H9 (cell line): ENCODE data around the gene GRIN2A. TPM values are rescaled to one million over a fixed set of nuclear protein-coding genes. Genes with fewer than 3 reads are reported as not detected.

ENCODE experiments used
- DNase-seq: peaks from one replicate; pipeline ENCODE4 v3.0.0-alpha.2; 2017
- H2AFZ ChIP-seq: one replicate; pipeline ENCODE4 v1.6.1; 2013; ENCODE audit warnings: mild to moderate bottlenecking, low read length, control low read depth, moderate library complexity
- H2AK5ac ChIP-seq: 2 replicates; pipeline ENCODE4 v1.6.1; 2013; ENCODE audit warnings: low read length, control low read depth, mixed read lengths; ENCODE audit not compliant: insufficient read length
- H2BK120ac ChIP-seq: one replicate; pipeline ENCODE4 v1.6.1; 2013; ENCODE audit warnings: low read depth, mild to moderate bottlenecking, low read length, control low read depth, inconsistent platforms; ENCODE audit not compliant: poor library complexity, severe bottlenecking
- H2BK12ac ChIP-seq: 2 replicates; pipeline ENCODE4 v1.6.1; 2013; ENCODE audit warnings: low read length, control low read depth, mixed read lengths, low read depth; ENCODE audit not compliant: insufficient read length
- H2BK15ac ChIP-seq: 2 replicates; pipeline ENCODE4 v1.6.1; 2013; ENCODE audit warnings: low read depth, low read length, control low read depth
- H2BK20ac ChIP-seq: one replicate; pipeline ENCODE4 v1.6.1; 2013; ENCODE audit warnings: low read depth, mild to moderate bottlenecking, low read length, control low read depth, inconsistent platforms; ENCODE audit not compliant: poor library complexity, severe bottlenecking
- H2BK5ac ChIP-seq: 2 replicates; pipeline ENCODE4 v1.6.1; 2013; ENCODE audit warnings: low read length, control low read depth, mixed read lengths; ENCODE audit not compliant: insufficient read length
- H3K14ac ChIP-seq: 2 replicates; pipeline ENCODE4 v1.6.1; 2013; ENCODE audit warnings: low read length, control low read depth; ENCODE audit not compliant: insufficient read depth
- H3K18ac ChIP-seq: 2 replicates; pipeline ENCODE4 v1.6.1; 2013; ENCODE audit warnings: low read depth, mild to moderate bottlenecking, mixed read lengths, low read length, control low read depth; ENCODE audit not compliant: insufficient read length
- H3K23ac ChIP-seq: 2 replicates; pipeline ENCODE4 v1.6.1; 2013; ENCODE audit warnings: low read length, control low read depth, mixed read lengths, low read depth; ENCODE audit not compliant: insufficient read length
- H3K23me2 ChIP-seq: 2 replicates; pipeline ENCODE4 v1.6.1; 2013; ENCODE audit warnings: low read depth, mild to moderate bottlenecking, mixed read lengths, low read length, control low read depth; ENCODE audit not compliant: insufficient read length, poor library complexity, severe bottlenecking
- H3K27ac ChIP-seq: 2 replicates; pipeline ENCODE4 v1.5.1; 2013; ENCODE audit warnings: low read length, control low read depth, mixed read lengths, low read depth; ENCODE audit not compliant: insufficient read length
- H3K27me3 ChIP-seq: 2 replicates; pipeline ENCODE4 v1.6.1; 2013; ENCODE audit warnings: low read length, control low read depth, inconsistent platforms; ENCODE audit not compliant: insufficient read depth
- H3K4ac ChIP-seq: 2 replicates; pipeline ENCODE4 v1.6.1; 2013; ENCODE audit warnings: low read depth, mild to moderate bottlenecking, control low read depth, inconsistent platforms, low read length, moderate library complexity
- H3K4me1 ChIP-seq: 2 replicates; pipeline ENCODE4 v1.6.1; 2013; ENCODE audit warnings: low read length, control low read depth, inconsistent platforms; ENCODE audit not compliant: insufficient read depth
- H3K4me2 ChIP-seq: 2 replicates; pipeline ENCODE4 v1.6.1; 2013; ENCODE audit warnings: low read length, control low read depth, mixed read lengths; ENCODE audit not compliant: insufficient read length, insufficient read depth
- H3K56ac ChIP-seq: 2 replicates; pipeline ENCODE4 v1.6.1; 2013; ENCODE audit warnings: low read depth, mild to moderate bottlenecking, mixed read lengths, low read length, control low read depth; ENCODE audit not compliant: insufficient read length
- H3K79me1 ChIP-seq: 2 replicates; pipeline ENCODE4 v1.6.1; 2013; ENCODE audit warnings: low read depth, mild to moderate bottlenecking, moderate library complexity, low read length, control low read depth, inconsistent platforms; ENCODE audit not compliant: insufficient read depth, poor library complexity, severe bottlenecking
- H3K79me2 ChIP-seq: 2 replicates; pipeline ENCODE4 v1.6.1; 2013; ENCODE audit warnings: low read length, control low read depth, inconsistent platforms; ENCODE audit not compliant: insufficient read depth
- H3K9ac ChIP-seq: 2 replicates; pipeline ENCODE4 v1.6.1; 2013; ENCODE audit warnings: low read length, control low read depth, mixed read lengths; ENCODE audit not compliant: insufficient read length; ENCODE audit errors: extremely low read depth
- H3K9me3 ChIP-seq: one replicate; pipeline ENCODE4 v1.6.1; 2013; ENCODE audit warnings: low read depth, low read length, inconsistent platforms; ENCODE audit not compliant: control insufficient read depth
- H3T11ph ChIP-seq: one replicate; pipeline ENCODE4 v1.6.1; 2013; ENCODE audit warnings: mild to moderate bottlenecking, low read length, control low read depth, inconsistent platforms
- H4K20me1 ChIP-seq: one replicate; pipeline ENCODE4 v1.6.1; 2013; ENCODE audit not compliant: control insufficient read depth, insufficient read length, insufficient read depth
- H4K5ac ChIP-seq: 2 replicates; pipeline ENCODE4 v1.6.1; 2013; ENCODE audit warnings: low read depth, mild to moderate bottlenecking, mixed read lengths, low read length, control low read depth; ENCODE audit not compliant: insufficient read length
- H4K8ac ChIP-seq: replicated peaks from 2 replicates; pipeline ENCODE4 v1.6.1; 2013; ENCODE audit warnings: low read length, control low read depth, mixed read lengths, low read depth; ENCODE audit not compliant: insufficient read length
- H4K91ac ChIP-seq: 2 replicates; pipeline ENCODE4 v1.6.1; 2013; ENCODE audit warnings: low read depth, mild to moderate bottlenecking, moderate library complexity, mixed read lengths, low read length, control low read depth; ENCODE audit not compliant: insufficient read length
- H3K27ac Mint-ChIP-seq, 3 experiments: 2 replicates in 2 of 3; 3 replicates in 1 of 3; pipeline ENCODE4 v1.8.0; 2020 to 2021; ENCODE audit warnings: mixed read lengths in 3 of 3, mild to moderate bottlenecking in 1 of 3, moderate library complexity in 1 of 3
- H3K27me3 Mint-ChIP-seq: 2 replicates; pipeline ENCODE4 v1.8.0; 2021; ENCODE audit warnings: low read depth, mild to moderate bottlenecking, moderate library complexity, mixed read lengths
- H3K36me3 Mint-ChIP-seq, 3 experiments: 2 replicates in 2 of 3; 3 replicates in 1 of 3; pipeline ENCODE4 v1.8.0; 2020 to 2021; ENCODE audit warnings: low read depth in 3 of 3, mixed read lengths in 3 of 3; ENCODE audit not compliant: insufficient read depth in 1 of 3
- H3K4me1 Mint-ChIP-seq, 2 experiments: 2 replicates each; pipeline ENCODE4 v1.8.0; 2020; ENCODE audit warnings: mixed read lengths in 2 of 2
- H3K4me3 Mint-ChIP-seq, 2 experiments: 2 replicates in 1 of 2; 3 replicates in 1 of 2; pipeline ENCODE4 v1.8.0; 2020 to 2021; ENCODE audit warnings: mild to moderate bottlenecking in 2 of 2, mixed read lengths in 2 of 2, moderate library complexity in 1 of 2
- H3K9me3 Mint-ChIP-seq, 2 experiments: 2 replicates in 1 of 2; 3 replicates in 1 of 2; pipeline ENCODE4 v1.8.0; 2020; ENCODE audit warnings: mild to moderate bottlenecking in 2 of 2, mixed read lengths in 2 of 2, moderate library complexity in 1 of 2
- WGBS: extraction: QIAGEN DNeasy Blood & Tissue Kit; methylation state at CpG from one replicate; pipeline ENCODE4 v1.1.7; 2013; ENCODE audit warnings: missing lambda C conversion rate, low lambda C conversion rate, mixed read lengths; ENCODE audit not compliant: insufficient read length; ENCODE audit errors: extremely low coverage; 5-methylcytosine and 5-hydroxymethylcytosine counted together
- total RNA-seq: library from RNA; stranded (reverse); gene quantifications from 2 replicates; pipeline ENCODE4 v1.2.1, GENCODE V29; 2021
- TF ChIP-seq, protein P1 (sequence below): fragments of 200-600 bp; sonication (generic); conservative IDR thresholded peaks from 3 replicates; pipeline ENCODE4 v1.8.0; 2021; ENCODE audit warnings: antibody characterized with exemption, mild to moderate bottlenecking

Gene GRIN2A
- total RNA-seq, 1 experiment from 2014 or later: 1.5 TPM

DNA sequence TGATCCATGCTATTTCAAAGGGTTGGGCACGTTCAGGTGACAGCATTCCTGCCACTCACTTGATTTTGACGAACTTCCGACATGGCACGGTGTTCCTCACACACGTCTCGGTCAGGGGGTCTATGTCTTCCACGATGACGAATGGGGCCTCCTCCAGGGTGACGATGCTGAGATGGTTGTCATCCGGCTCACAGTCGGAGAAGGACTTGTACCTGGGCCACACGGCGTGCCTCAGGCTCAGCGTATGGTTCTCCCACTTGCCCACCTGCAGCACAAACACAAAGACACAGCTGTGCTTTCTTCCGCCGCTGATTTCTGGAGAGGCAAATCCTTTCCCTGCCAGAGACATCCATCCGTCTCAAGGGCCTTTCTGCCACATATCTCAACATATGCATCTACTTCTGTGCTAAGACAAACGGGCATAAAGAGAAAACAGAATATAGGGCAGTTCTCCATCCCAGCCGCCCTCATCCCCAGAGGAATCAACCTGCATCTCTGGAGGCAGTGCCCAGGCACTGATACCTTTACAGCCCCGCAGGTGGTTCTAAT lies 332.5 kb downstream of the GRIN2A start:
- no peak overlapping the region for H2BK5ac ChIP-seq
- no CpG with 5 or more reads among the region's 20 CpGs for WGBS
- no peak overlapping the region for H4K5ac ChIP-seq
- no peak overlapping the region for H2BK120ac ChIP-seq
- no peak overlapping the region for H3K27ac ChIP-seq
- no peaks in the 10 kb centered on the region for H3K9me3 ChIP-seq
- H2AK5ac ChIP-seq: no peak overlapping the region
- H2BK20ac ChIP-seq: no peak overlapping the region
- no peaks in the 10 kb centered on the region for H3K4me1 ChIP-seq
- no peaks in the 10 kb centered on the region for H3K79me2 ChIP-seq
- H3K23ac ChIP-seq: no peak overlapping the region
- H4K8ac ChIP-seq: no peak overlapping the region
- no peak overlapping the region for H3K4me3 Mint-ChIP-seq
- no peaks in the 10 kb centered on the region for H3K79me1 ChIP-seq
- no peak overlapping the region for H3K9ac ChIP-seq
- no peak overlapping the region for H2AFZ ChIP-seq
- H3K56ac ChIP-seq: no peak overlapping the region
- H3K4ac ChIP-seq: no peak overlapping the region
- no peaks in the 10 kb centered on the region for H4K20me1 ChIP-seq
- H3K27me3 Mint-ChIP-seq: no peaks in the 10 kb centered on the region
- no peak overlapping the region for H3K18ac ChIP-seq
- no peak overlapping the region for H3T11ph ChIP-seq
- peaks cover 3 to 6% of the 10 kb centered on the region in 2 experiments; a peak in 2 of 5 replicates for H3K9me3 Mint-ChIP-seq
- H3K27ac Mint-ChIP-seq: no peak overlapping the region
- H3K14ac ChIP-seq: no peak overlapping the region
- no peak overlapping the region for H2BK15ac ChIP-seq
- peaks cover 0 to 6% (median 0%) of the 10 kb centered on the region in 3 experiments; a peak in 1 of 7 replicates for H3K36me3 Mint-ChIP-seq
- H3K27me3 ChIP-seq: no peaks in the 10 kb centered on the region
- no peak overlapping the region for H2BK12ac ChIP-seq
- no peak overlapping the region for H3K4me2 ChIP-seq
- TF ChIP-seq, protein P1, sequence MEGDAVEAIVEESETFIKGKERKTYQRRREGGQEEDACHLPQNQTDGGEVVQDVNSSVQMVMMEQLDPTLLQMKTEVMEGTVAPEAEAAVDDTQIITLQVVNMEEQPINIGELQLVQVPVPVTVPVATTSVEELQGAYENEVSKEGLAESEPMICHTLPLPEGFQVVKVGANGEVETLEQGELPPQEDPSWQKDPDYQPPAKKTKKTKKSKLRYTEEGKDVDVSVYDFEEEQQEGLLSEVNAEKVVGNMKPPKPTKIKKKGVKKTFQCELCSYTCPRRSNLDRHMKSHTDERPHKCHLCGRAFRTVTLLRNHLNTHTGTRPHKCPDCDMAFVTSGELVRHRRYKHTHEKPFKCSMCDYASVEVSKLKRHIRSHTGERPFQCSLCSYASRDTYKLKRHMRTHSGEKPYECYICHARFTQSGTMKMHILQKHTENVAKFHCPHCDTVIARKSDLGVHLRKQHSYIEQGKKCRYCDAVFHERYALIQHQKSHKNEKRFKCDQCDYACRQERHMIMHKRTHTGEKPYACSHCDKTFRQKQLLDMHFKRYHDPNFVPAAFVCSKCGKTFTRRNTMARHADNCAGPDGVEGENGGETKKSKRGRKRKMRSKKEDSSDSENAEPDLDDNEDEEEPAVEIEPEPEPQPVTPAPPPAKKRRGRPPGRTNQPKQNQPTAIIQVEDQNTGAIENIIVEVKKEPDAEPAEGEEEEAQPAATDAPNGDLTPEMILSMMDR: no peak
- no peak for DNase-seq
- H3K23me2 ChIP-seq: no peaks in the 10 kb centered on the region
- H3K4me1 Mint-ChIP-seq: peaks cover 0 to 3% of the 10 kb centered on the region in 2 experiments; a peak in 1 of 4 replicates
- H4K91ac ChIP-seq: no peak overlapping the region
